Neuronal stem cell (in vitro differentiated cells): ENCODE results near the gene PCDHA8.
"Not testable (repeated sequence)": the region's sequence is repeated elsewhere in the genome, so short reads cannot be mapped to it uniquely, and the experiment has no call there.

ENCODE experiments used
- DNase-seq: peaks from one replicate; pipeline ENCODE4 v3.0.0-alpha.2; 2013; ENCODE audit warnings: low spot score
- H2AFZ ChIP-seq: one replicate; pipeline ENCODE4 v1.6.1; 2013; ENCODE audit warnings: mild to moderate bottlenecking, low read length, inconsistent platforms
- H2AK5ac ChIP-seq: 2 replicates; pipeline ENCODE4 v1.6.1; 2013; ENCODE audit warnings: low read depth, mild to moderate bottlenecking, inconsistent platforms, low read length, moderate library complexity, mixed read lengths
- H2BK120ac ChIP-seq: 2 replicates; pipeline ENCODE4 v1.6.1; 2013; ENCODE audit warnings: low read depth, mild to moderate bottlenecking, inconsistent platforms, low read length, moderate library complexity, mixed read lengths
- H2BK12ac ChIP-seq: one replicate; pipeline ENCODE4 v1.6.1; 2013; ENCODE audit warnings: low read length, inconsistent platforms
- H2BK15ac ChIP-seq: 2 replicates; pipeline ENCODE4 v1.6.1; 2013; ENCODE audit warnings: mild to moderate bottlenecking, low read length, inconsistent platforms, mixed read lengths
- H2BK5ac ChIP-seq: one replicate; pipeline ENCODE4 v1.6.1; 2013; ENCODE audit warnings: inconsistent platforms, mild to moderate bottlenecking, low read length, moderate library complexity
- H3K14ac ChIP-seq: one replicate; pipeline ENCODE4 v1.6.1; 2013; ENCODE audit warnings: low read length, inconsistent platforms
- H3K18ac ChIP-seq: 2 replicates; pipeline ENCODE4 v1.6.1; 2013; ENCODE audit warnings: low read length, inconsistent platforms
- H3K23ac ChIP-seq: 2 replicates; pipeline ENCODE4 v1.6.1; 2013; ENCODE audit warnings: low read depth, mild to moderate bottlenecking, mixed read lengths, low read length, inconsistent platforms; ENCODE audit not compliant: poor library complexity
- H3K27ac ChIP-seq: replicated peaks from 3 replicates; pipeline ENCODE4 v1.5.1; 2013; ENCODE audit warnings: low read length, inconsistent platforms
- H3K27me3 ChIP-seq, 3 experiments: 2 replicates each; pipeline ENCODE4 v1.6.1; 2013; ENCODE audit warnings: low read length in 3 of 3, mild to moderate bottlenecking in 2 of 3, inconsistent platforms in 1 of 3, low read depth in 1 of 3, mixed read lengths in 1 of 3, moderate library complexity in 1 of 3; ENCODE audit not compliant: control insufficient read depth in 3 of 3, insufficient read depth in 3 of 3
- H3K36me3 ChIP-seq, 2 donors: replicated peaks in 1 of 2; 2 replicates each; pipeline ENCODE4 v1.6.1; 2013; ENCODE audit warnings: low read length in 2 of 2; ENCODE audit not compliant: control insufficient read depth in 2 of 2, insufficient read depth in 2 of 2
- H3K4ac ChIP-seq: 2 replicates; pipeline ENCODE4 v1.6.1; 2013; ENCODE audit warnings: inconsistent platforms, mild to moderate bottlenecking, low read length, moderate library complexity
- H3K4me1 ChIP-seq, 2 donors: 1 replicate in 1 of 2; 2 replicates in 1 of 2; pipeline ENCODE4 v1.6.1; 2013; ENCODE audit warnings: low read length in 2 of 2, low read depth in 1 of 2; ENCODE audit not compliant: control insufficient read depth in 2 of 2, insufficient read depth in 1 of 2
- H3K4me2 ChIP-seq: one replicate; pipeline ENCODE4 v1.6.1; 2013; ENCODE audit warnings: mild to moderate bottlenecking, low read length, inconsistent platforms; ENCODE audit not compliant: insufficient read depth, poor library complexity, severe bottlenecking
- H3K4me3 ChIP-seq, 2 donors: 2 replicates each; pipeline ENCODE4 v1.5.1; 2013; ENCODE audit warnings: low read length in 2 of 2, mild to moderate bottlenecking in 2 of 2, inconsistent platforms in 1 of 2, moderate library complexity in 1 of 2
- H3K79me1 ChIP-seq: one replicate; pipeline ENCODE4 v1.6.1; 2013; ENCODE audit warnings: low read depth, mild to moderate bottlenecking, inconsistent platforms, low read length, moderate library complexity
- H3K9ac ChIP-seq: one replicate; pipeline ENCODE4 v1.6.1; 2013; ENCODE audit warnings: mild to moderate bottlenecking, low read depth, low read length, inconsistent platforms; ENCODE audit not compliant: poor library complexity
- H3K9me3 ChIP-seq, 2 donors: replicated peaks in 1 of 2; 2 replicates each; pipeline versions ENCODE3 to v1.6.1; 2013; ENCODE audit warnings: low read length in 2 of 2, mild to moderate bottlenecking in 2 of 2, inconsistent platforms in 1 of 2, low read depth in 1 of 2, mixed read lengths in 1 of 2, moderate library complexity in 1 of 2; ENCODE audit not compliant: control insufficient read depth in 2 of 2, insufficient read depth in 1 of 2
- H4K8ac ChIP-seq: one replicate; pipeline ENCODE4 v1.6.1; 2013; ENCODE audit warnings: low read depth, mild to moderate bottlenecking, inconsistent platforms, low read length, moderate library complexity
- H4K91ac ChIP-seq: one replicate; pipeline ENCODE4 v1.6.1; 2013; ENCODE audit warnings: low read length, low read depth, mild to moderate bottlenecking, inconsistent platforms; ENCODE audit not compliant: poor library complexity
- WGBS, 2 donors: extraction: QIAGEN DNeasy Blood & Tissue Kit; methylation state at CpG; one replicate each; pipeline ENCODE4 v1.1.7; 2013; ENCODE audit warnings: missing lambda C conversion rate in 2 of 2, mixed read lengths in 1 of 2; ENCODE audit not compliant: insufficient read length in 2 of 2, insufficient replicate concordance in 1 of 2; ENCODE audit errors: extremely low coverage in 2 of 2; 5-methylcytosine and 5-hydroxymethylcytosine counted together

Gene PCDHA8

DNA sequence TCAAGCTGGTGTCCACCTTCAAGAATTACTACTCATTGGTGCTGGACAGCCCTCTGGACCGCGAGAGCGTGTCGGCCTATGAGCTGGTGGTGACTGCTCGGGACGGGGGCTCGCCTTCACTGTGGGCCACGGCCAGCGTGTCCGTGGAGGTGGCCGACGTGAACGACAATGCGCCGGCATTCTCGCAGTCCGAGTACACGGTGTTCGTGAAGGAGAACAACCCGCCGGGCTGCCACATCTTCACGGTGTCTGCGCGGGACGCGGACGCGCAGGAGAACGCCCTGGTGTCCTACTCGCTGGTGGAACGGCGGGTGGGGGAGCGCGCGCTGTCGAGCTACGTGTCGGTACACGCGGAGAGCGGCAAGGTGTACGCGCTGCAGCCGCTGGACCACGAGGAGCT, 38.6 kb upstream of the PCDHA8 start:
- not testable (repeated sequence) for H2BK120ac ChIP-seq, DNase-seq, H3K4me3 ChIP-seq, H4K91ac ChIP-seq, H3K4me2 ChIP-seq, H2BK15ac ChIP-seq, H2BK5ac ChIP-seq, H2AFZ ChIP-seq, H3K14ac ChIP-seq, H3K18ac ChIP-seq, H3K79me1 ChIP-seq, H2AK5ac ChIP-seq, H4K8ac ChIP-seq, H2BK12ac ChIP-seq, H3K27me3 ChIP-seq, H3K27ac ChIP-seq, H3K4me1 ChIP-seq, H3K36me3 ChIP-seq, H3K4ac ChIP-seq
- WGBS, 2 donors: no CpG with 5 or more reads among the region's 45 CpGs
- H3K9me3 ChIP-seq: peaks cover 16 to 47% of the 10 kb centered on the region in 2 donors
- H3K9ac ChIP-seq: peak overlapping the region; percentile 44
- peak overlapping the region; percentile 91 for H3K23ac ChIP-seq

DNA sequence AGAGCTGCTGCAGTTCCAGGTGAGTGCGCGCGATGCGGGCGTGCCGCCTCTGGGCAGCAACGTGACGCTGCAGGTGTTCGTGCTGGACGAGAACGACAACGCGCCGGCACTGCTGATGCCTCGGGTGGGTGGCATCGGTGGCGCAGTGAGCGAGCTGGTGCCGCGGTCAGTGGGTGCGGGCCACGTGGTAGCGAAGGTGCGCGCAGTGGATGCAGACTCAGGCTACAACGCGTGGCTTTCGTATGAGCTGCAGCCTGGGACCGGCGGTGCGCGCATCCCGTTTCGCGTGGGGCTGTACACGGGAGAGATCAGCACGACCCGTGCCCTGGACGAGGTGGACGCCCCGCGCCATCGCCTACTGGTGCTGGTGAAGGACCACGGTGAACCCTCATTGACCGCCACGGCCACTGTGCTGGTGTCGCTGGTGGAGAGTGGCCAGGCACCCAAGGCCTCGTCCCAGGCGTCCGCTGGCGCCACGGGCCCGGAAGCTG, 38.2 kb upstream of the PCDHA8 start:
- Histone ChIP-seq H3K14ac (peak overlapping the region; percentile 89), H3K79me1 (peaks cover 3% of the 10 kb centered on the region), H3K9me3 (peaks cover 16 to 47% of the 10 kb centered on the region in 2 donors), H2BK120ac (no peak overlapping the region), H3K27ac (no peak overlapping the region), H3K18ac (no peak overlapping the region), H4K8ac (peak overlapping the region; percentile 65), H2BK12ac (peak overlapping the region; percentile 41), H2AK5ac (no peak overlapping the region), H3K4ac (no peak overlapping the region), H3K4me3 (peak overlapping the region in 1 of 2 donors; percentile 35), H3K27me3 (no peaks in the 10 kb centered on the region), H3K9ac (no peak overlapping the region), H3K4me2 (no peak overlapping the region), H2AFZ (no peak overlapping the region), H3K4me1 (no peaks in the 10 kb centered on the region), H2BK15ac (no peak overlapping the region), H4K91ac (no peak overlapping the region), H2BK5ac (no peak overlapping the region), H3K36me3 (peaks cover 5 to 9% of the 10 kb centered on the region in 2 donors), H3K23ac (peak overlapping the region; percentile 91)
- no CpG with 5 or more reads among the region's 53 CpGs for WGBS, 2 donors
- DNase-seq: no peak

DNA sequence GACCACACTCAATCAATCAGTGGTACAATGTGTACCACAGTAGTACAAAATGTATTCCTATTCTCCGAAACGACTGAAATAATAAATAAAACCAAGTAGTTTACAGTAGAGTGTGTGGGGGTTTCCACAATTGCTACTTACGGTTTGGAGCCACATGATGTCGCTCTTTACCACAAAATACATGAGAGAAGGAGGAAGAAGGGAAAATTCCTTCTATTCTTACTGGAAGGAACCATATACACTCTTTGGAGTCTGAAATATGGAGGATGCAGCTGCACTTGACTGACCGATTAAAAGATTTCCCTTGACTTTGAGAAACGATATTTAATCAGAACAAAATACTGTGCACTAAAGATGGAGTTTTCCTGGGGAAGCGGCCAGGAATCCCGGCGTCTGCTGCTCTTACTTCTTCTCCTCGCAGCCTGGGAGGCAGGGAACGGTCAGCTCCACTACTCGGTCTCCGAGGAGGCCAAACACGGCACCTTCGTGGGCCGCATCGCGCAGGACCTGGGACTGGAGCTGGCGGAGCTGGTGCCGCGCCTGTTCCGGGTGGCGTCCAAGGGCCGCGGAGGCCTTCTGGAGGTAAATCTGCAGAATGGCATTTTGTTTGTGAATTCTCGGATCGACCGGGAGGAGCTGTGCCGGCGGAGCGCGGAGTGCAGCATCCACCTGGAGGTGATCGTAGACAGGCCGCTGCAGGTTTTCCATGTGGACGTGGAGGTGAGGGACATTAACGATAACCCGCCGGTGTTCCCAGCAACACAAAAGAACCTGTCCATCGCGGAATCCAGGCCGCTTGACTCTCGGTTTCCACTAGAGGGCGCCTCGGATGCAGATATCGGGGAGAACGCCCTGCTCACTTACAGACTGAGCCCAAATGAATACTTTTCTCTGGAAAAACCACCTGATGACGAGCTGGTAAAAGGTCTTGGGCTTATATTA, 33.9 kb upstream of the PCDHA8 start, which contains the start of gene PCDHA4:
Gene PCDHA4 (plus strand): TSS at position 235 of the 942 bp plus-strand sequence.
- Histone ChIP-seq H2BK120ac (no peak within 1 kb of the TSS), H3K36me3 (peaks cover 12% of the 10 kb centered on the region in 2 donors), H2BK15ac (no peak within 1 kb of the TSS), H3K9me3 (peaks cover 22 to 43% of the 10 kb centered on the region in 2 donors), H4K91ac (no peak within 1 kb of the TSS), H3K79me1 (peaks cover 11% of the 10 kb centered on the region), H2BK12ac (no peak within 1 kb of the TSS), H3K27ac (no peak within 1 kb of the TSS), H3K14ac (no peak within 1 kb of the TSS), H3K4me3 (peak within 1 kb of the TSS; percentile 69 to 91), H3K4ac (no peak within 1 kb of the TSS), H3K27me3 (no peaks in the 10 kb centered on the region), H4K8ac (no peak within 1 kb of the TSS), H3K4me2 (peak within 1 kb of the TSS; percentile 45), H3K18ac (peak within 1 kb of the TSS; percentile 97), H3K9ac (peak within 1 kb of the TSS; percentile 84), H2AK5ac (no peak within 1 kb of the TSS), H3K4me1 (no peaks in the 10 kb centered on the region), H2BK5ac (no peak within 1 kb of the TSS), H3K23ac (no peak within 1 kb of the TSS), H2AFZ (peak within 1 kb of the TSS; percentile 93)
- no CpG with 5 or more reads among the region's 47 CpGs for WGBS, 2 donors
- peak; percentile 63 for DNase-seq

DNA sequence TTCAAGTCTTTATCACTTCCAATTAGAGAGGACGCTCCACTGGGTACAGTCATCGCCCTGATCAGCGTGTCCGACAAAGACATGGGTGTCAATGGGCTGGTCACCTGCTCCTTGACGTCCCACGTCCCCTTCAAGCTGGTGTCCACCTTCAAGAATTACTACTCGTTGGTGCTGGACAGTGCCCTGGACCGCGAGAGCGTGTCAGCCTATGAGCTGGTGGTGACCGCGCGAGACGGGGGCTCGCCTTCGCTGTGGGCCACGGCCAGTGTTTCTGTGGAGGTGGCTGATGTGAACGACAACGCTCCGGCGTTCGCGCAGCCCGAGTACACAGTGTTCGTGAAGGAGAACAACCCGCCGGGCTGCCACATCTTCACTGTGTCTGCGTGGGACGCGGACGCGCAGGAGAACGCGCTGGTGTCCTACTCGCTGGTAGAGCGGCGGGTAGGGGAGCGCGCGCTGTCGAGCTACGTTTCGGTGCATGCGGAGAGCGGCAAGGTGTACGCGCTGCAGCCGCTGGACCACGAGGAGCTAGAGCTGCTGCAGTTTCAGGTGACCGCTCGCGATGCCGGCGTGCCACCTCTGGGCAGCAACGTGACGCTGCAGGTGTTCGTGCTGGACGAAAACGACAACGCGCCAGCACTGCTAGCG, 32.6 kb upstream of the PCDHA8 start:
- not testable (repeated sequence) for H2BK12ac ChIP-seq, H2BK5ac ChIP-seq, H3K27ac ChIP-seq, H3K4me1 ChIP-seq, H2AK5ac ChIP-seq, H4K8ac ChIP-seq, H2BK15ac ChIP-seq, DNase-seq, H3K14ac ChIP-seq, H3K4me2 ChIP-seq, H2BK120ac ChIP-seq, H3K4ac ChIP-seq, H3K23ac ChIP-seq, H3K9ac ChIP-seq, H3K79me1 ChIP-seq, H3K27me3 ChIP-seq, H3K4me3 ChIP-seq, H4K91ac ChIP-seq, H2AFZ ChIP-seq, H3K18ac ChIP-seq
- Histone ChIP-seq H3K9me3 (peaks cover 12 to 37% of the 10 kb centered on the region in 2 donors), H3K36me3 (peaks cover 4 to 10% of the 10 kb centered on the region in 2 donors)
- no CpG with 5 or more reads among the region's 62 CpGs for WGBS, 2 donors
